Measurements from ENCODE around the gene DAPK1.

GRCh38 chr9:87668722-87669121 lies 171.1 kb downstream of the DAPK1 start:
- no peak for TF ChIP-seq CTCF (IDR thresholded peaks at IDR 0.05)
- TF ChIP-seq POLR2A (IDR thresholded peaks at IDR 0.05): no peak
